Endothelial cell of umbilical vein (primary cell): Measurements from ENCODE around the gene PALD1. TPM values are rescaled to one million over a fixed set of nuclear protein-coding genes. Genes with fewer than 3 reads are reported as not detected.
A peak's percentile ranks its signal among the peaks of the same experiment; 100 is the strongest.

Experiments used
- BruUV-seq: library from RNA; stranded (reverse); fragments of 400-500 nt; replicated peaks from 2 replicates; lab custom pipeline; 2021; lab: Mats Ljungman, UMichigan
- CTCF ChIA-PET: fragments of 300-600, 350-600 bp; sonication (Branson Sonifier 250); formaldehyde crosslinking; loops from one replicate; lab custom pipeline; 2021; ENCODE audit warnings: antibody characterized with exemption, inconsistent platforms; lab: Charles Lee
- POLR2A ChIA-PET: fragments of 300-600, 350-600 bp; sonication (Branson Sonifier 250); formaldehyde crosslinking; loops from one replicate; lab custom pipeline; 2021; ENCODE audit warnings: antibody characterized with exemption, inconsistent platforms; lab: Charles Lee
- DNase-seq: peaks from one replicate; pipeline ENCODE4 v3.0.0-alpha.2; 2011; ENCODE audit warnings: low read depth, low spot score
- FAIRE-seq: peaks from 2 replicates; lab custom pipeline; 2011; peaks lifted over from hg19 to GRCh38; lab: Jason Lieb, UNC
- H2AFZ ChIP-seq: 2 replicates; pipeline ENCODE4 v1.6.0; 2012; ENCODE audit warnings: low read depth, low read length, control low read depth, inconsistent platforms
- H3K27ac ChIP-seq: 2 replicates; pipeline ENCODE4 v1.5.1; 2011; ENCODE audit warnings: low read depth, mild to moderate bottlenecking, control low read depth, low read length, moderate library complexity; ENCODE audit not compliant: insufficient read depth
- H3K27me3 ChIP-seq, 2 experiments: 2 replicates each; pipeline versions ENCODE4 v1.6.0 to v1.6.1; 2011; ENCODE audit warnings: low read length in 2 of 2, mixed read lengths in 1 of 2; ENCODE audit not compliant: control insufficient read depth in 2 of 2, insufficient read depth in 2 of 2
- H3K36me3 ChIP-seq, 2 experiments: 2 replicates in 1 of 2; 3 replicates in 1 of 2; pipeline ENCODE4 v1.5.1; 2011; ENCODE audit warnings: low read length in 2 of 2, mild to moderate bottlenecking in 1 of 2, moderate library complexity in 1 of 2; ENCODE audit not compliant: control insufficient read depth in 2 of 2, insufficient read depth in 2 of 2; ENCODE audit errors: extremely low read depth in 1 of 2
- H3K4me1 ChIP-seq: 3 replicates; pipeline ENCODE4 v1.5.1; 2011; ENCODE audit warnings: mild to moderate bottlenecking, low read length; ENCODE audit not compliant: control insufficient read depth, insufficient read depth; ENCODE audit errors: extremely low read depth
- H3K4me2 ChIP-seq: 2 replicates; pipeline ENCODE4 v1.6.1; 2011; ENCODE audit warnings: low read length, control low read depth, mixed read lengths; ENCODE audit not compliant: insufficient read depth
- H3K4me3 ChIP-seq, 3 experiments: fragments of 200-600 bp in 1 of 3; sonication (generic), shearing (Covaris generic) in 1 of 3; replicated peaks in 1 of 3; 2 replicates each; pipeline ENCODE4 v1.5.1; 2011 to 2016; ENCODE audit warnings: control low read depth in 3 of 3, low read length in 3 of 3, mild to moderate bottlenecking in 2 of 3, inconsistent platforms in 1 of 3, low read depth in 1 of 3, moderate library complexity in 1 of 3; ENCODE audit not compliant: insufficient read depth in 1 of 3
- H3K79me2 ChIP-seq: 2 replicates; pipeline ENCODE4 v1.6.0; 2012; ENCODE audit warnings: low read length, inconsistent platforms; ENCODE audit not compliant: control insufficient read depth, insufficient read depth
- H3K9ac ChIP-seq: replicated peaks from 2 replicates; pipeline ENCODE3; 2011; ENCODE audit warnings: low read length, control low read depth; ENCODE audit not compliant: insufficient read depth; ENCODE audit errors: extremely low read depth
- H3K9me1 ChIP-seq: replicated peaks from 3 replicates; pipeline ENCODE4 v1.6.0; 2011; ENCODE audit warnings: mild to moderate bottlenecking, low read length; ENCODE audit not compliant: control insufficient read depth, insufficient read depth; ENCODE audit errors: extremely low read depth
- H3K9me3 ChIP-seq: replicated peaks from 2 replicates; pipeline ENCODE4 v1.5.1; 2012; ENCODE audit warnings: low read length, inconsistent platforms; ENCODE audit not compliant: control insufficient read depth, insufficient read depth
- H4K20me1 ChIP-seq: replicated peaks from 2 replicates; pipeline ENCODE3; 2011; ENCODE audit warnings: mild to moderate bottlenecking, low read length; ENCODE audit not compliant: control insufficient read depth, insufficient read depth; ENCODE audit errors: extremely low read depth
- EZH2 ChIP-seq: IDR thresholded peaks from 2 replicates; pipeline ENCODE4 v1.6.1; 2012; ENCODE audit warnings: borderline replicate concordance, low read depth, mild to moderate bottlenecking, moderate library complexity, low read length, inconsistent platforms; ENCODE audit not compliant: severe bottlenecking
- FOS ChIP-seq: IDR thresholded peaks from 2 replicates; pipeline ENCODE4 v1.6.1; 2011; ENCODE audit warnings: mild to moderate bottlenecking, low read length, moderate library complexity, borderline replicate concordance; ENCODE audit not compliant: insufficient read depth
- GATA2 ChIP-seq: IDR thresholded peaks from 2 replicates; pipeline ENCODE4 v1.7.0; 2011; ENCODE audit warnings: low read depth, mild to moderate bottlenecking, moderate library complexity, mixed read lengths, low read length; ENCODE audit not compliant: insufficient read length, insufficient read depth
- JUN ChIP-seq: IDR thresholded peaks from 2 replicates; pipeline ENCODE4 v1.6.1; 2011; ENCODE audit warnings: borderline replicate concordance, low read depth; ENCODE audit not compliant: insufficient read length, insufficient read depth
- MYC ChIP-seq: IDR thresholded peaks from one replicate; pipeline ENCODE4 v1.6.1; 2011; ENCODE audit warnings: mild to moderate bottlenecking, low read depth, low read length
- POLR2A ChIP-seq: IDR thresholded peaks from 2 replicates; pipeline ENCODE4 v1.6.1; 2012; ENCODE audit warnings: low read depth, mild to moderate bottlenecking, control low read depth, low read length
- POLR2AphosphoS5 ChIP-seq: IDR thresholded peaks from 2 replicates; pipeline ENCODE4 v1.6.1; 2012; ENCODE audit warnings: low read depth, mild to moderate bottlenecking, control low read depth, low read length, moderate library complexity; ENCODE audit not compliant: insufficient read depth
- dilution Hi-C: fragments of 300-500 bp; cut with MboI; formaldehyde crosslinking; loops from one replicate; pipeline ENCODE4 v1.15.0; 2019; ENCODE audit warnings: low sequenced_read_pairs; ENCODE audit not compliant: extremely low pct_ligation_motif_present
- intact Hi-C: fragments of 100-400 bp; cut with micrococcal nuclease; formaldehyde crosslinking; loops from one replicate; pipeline ENCODE4 v1.10.0; 2022
- polyA plus RNA-seq, 4 experiments: library from polyadenylated mRNA; depleted of rRNA in 3 of 4; stranded (reverse) in 3 of 4; unstranded in 1 of 4; fragments of >200 nt; gene quantifications; 2 replicates each; pipeline versions ENCODE4 v1.2.1 to v1.2.3, GENCODE V29; 2011 to 2012; ENCODE audit warnings: missing spikeins in 1 of 4
- total RNA-seq: library from RNA; stranded (reverse); gene quantifications from 2 replicates; pipeline ENCODE4 v1.2.3, GENCODE V29; 2021
- TF ChIP-seq, protein P1 (sequence below), 2 donors: IDR thresholded peaks; 1 replicate in 1 of 2; 2 replicates in 1 of 2; pipeline ENCODE4 v1.5.1; 2011; ENCODE audit warnings: low read length in 2 of 2, mild to moderate bottlenecking in 2 of 2, moderate library complexity in 2 of 2, control low read depth in 1 of 2, inconsistent platforms in 1 of 2, low read depth in 1 of 2; ENCODE audit not compliant: insufficient read depth in 1 of 2; ENCODE audit errors: extremely low read depth in 1 of 2
- TF ChIP-seq, protein P2 (sequence below): IDR thresholded peaks from 2 replicates; pipeline ENCODE4 v1.6.1; 2011; ENCODE audit not compliant: insufficient read depth, insufficient read length

PALD1 gene
- total and polyA plus RNA-seq, 2 donors (not counting 3 experiments of a cell fraction or from before 2014, with no cell fraction given): 16.6 to 73.3 TPM

DNA sequence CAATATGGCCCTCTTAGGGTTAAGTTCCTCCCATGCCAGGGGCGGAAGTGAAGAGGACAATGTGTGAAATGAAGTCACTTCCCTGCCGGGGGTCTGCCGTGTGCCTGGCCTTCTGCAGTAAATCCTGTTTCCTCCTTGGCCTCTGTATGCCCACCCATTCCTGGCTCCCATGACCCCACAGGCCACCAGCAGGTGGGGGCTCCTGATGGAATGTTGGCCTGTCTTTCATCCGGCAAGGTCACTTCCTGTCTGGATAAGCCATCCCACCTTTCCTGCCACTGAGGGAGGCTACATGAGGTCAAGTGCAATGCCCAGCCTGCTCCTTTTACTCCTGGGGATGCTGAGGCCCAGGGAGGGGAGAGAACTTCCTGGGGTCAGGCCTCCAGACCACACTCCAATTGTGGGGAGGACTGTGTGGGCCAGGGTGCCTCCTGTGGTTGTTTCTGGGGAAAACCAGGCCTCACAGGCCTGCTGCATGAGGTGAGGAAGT, 22.3 kb downstream of the PALD1 start:
- Histone ChIP-seq H2AFZ (no peak overlapping the region), H3K4me1 (peaks cover 44% of the 10 kb centered on the region), H3K27me3 (no peaks in the 10 kb centered on the region), H3K27ac (peak overlapping the region; percentile 84), H3K79me2 (no peaks in the 10 kb centered on the region), H4K20me1 (no peaks in the 10 kb centered on the region), H3K9me1 (no peaks in the 10 kb centered on the region), H3K9ac (peak overlapping the region; percentile 4), H3K4me3 (no peak overlapping the region), H3K4me2 (peak overlapping the region; percentile 6), H3K9me3 (no peaks in the 10 kb centered on the region), H3K36me3 (no peaks in the 10 kb centered on the region)
- FAIRE-seq (peak; percentile 97), DNase-seq (peak; percentile 67)
- intact Hi-C loops: loop anchor here (1.0 to 2.0 kb wide), 4 partner anchors 8 to 40 kb away; no protein-coding TSS in a partner anchor
- TF ChIP-seq JUN (peak; percentile 79), POLR2AphosphoS5 (peak; percentile 57), FOS (peak; percentile 32), MYC (no peak), POLR2A (no peak), GATA2 (peak; percentile 31), EZH2 (no peak)
- TF ChIP-seq, protein P1, sequence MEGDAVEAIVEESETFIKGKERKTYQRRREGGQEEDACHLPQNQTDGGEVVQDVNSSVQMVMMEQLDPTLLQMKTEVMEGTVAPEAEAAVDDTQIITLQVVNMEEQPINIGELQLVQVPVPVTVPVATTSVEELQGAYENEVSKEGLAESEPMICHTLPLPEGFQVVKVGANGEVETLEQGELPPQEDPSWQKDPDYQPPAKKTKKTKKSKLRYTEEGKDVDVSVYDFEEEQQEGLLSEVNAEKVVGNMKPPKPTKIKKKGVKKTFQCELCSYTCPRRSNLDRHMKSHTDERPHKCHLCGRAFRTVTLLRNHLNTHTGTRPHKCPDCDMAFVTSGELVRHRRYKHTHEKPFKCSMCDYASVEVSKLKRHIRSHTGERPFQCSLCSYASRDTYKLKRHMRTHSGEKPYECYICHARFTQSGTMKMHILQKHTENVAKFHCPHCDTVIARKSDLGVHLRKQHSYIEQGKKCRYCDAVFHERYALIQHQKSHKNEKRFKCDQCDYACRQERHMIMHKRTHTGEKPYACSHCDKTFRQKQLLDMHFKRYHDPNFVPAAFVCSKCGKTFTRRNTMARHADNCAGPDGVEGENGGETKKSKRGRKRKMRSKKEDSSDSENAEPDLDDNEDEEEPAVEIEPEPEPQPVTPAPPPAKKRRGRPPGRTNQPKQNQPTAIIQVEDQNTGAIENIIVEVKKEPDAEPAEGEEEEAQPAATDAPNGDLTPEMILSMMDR (IDR thresholded peaks at IDR 0.05; ENCODE audit: extremely low read depth in 1 of 2, insufficient read depth in 1 of 2, low read depth in 1 of 2, low read length in 2 of 2): no peak
- TF ChIP-seq, protein P2, sequence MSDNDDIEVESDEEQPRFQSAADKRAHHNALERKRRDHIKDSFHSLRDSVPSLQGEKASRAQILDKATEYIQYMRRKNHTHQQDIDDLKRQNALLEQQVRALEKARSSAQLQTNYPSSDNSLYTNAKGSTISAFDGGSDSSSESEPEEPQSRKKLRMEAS: no peak
- dilution Hi-C loops: no loop called here
- CTCF ChIA-PET: interaction anchor here (0.8 kb wide), 1 partner anchor 43 kb away, joined by 3 read pairs; no protein-coding TSS in a partner anchor
- POLR2A ChIA-PET: interaction anchor here (0.6 kb wide), 1 partner anchor 18 kb away, joined by 3 read pairs; no protein-coding TSS in a partner anchor
- BruUV-seq: no TSS peak
